ENCODE results near the gene ZNF124. TPM values are rescaled to one million over a fixed set of nuclear protein-coding genes. Genes with fewer than 3 reads are reported as not detected.
A peak's percentile ranks its signal among the peaks of the same experiment; 100 is the strongest.

ZNF124 gene
- total RNA-seq, 1 experiment from 2014 or later = 33.8 TPM

DNA sequence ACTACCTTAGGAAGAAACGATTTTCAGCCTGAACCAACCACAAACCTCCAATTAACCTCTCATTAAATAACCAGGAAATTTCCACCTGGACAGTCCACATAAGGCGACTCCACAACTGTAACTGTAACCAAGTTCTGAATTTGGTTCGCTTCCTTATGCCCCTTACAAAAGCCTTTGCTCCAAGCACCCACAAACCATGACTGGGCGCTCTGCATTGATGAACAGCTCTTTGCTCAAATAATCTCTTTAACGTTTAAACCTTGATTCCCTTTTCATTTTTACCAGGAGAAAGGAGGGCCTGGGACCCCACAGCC lies 38.2 kb upstream of the ZNF124 start:
- no peak for DNase-seq (ENCODE audit: low spot score)
- Mint-ChIP-seq H3K4me3 (peak overlapping the region; percentile 87), H3K4me1 (peaks cover 31% of the 10 kb centered on the region), H3K36me3 (peaks cover 6% of the 10 kb centered on the region; the same call in 1 of the 2 replicates), H3K27ac (no peak overlapping the region; the same call in 1 of the 2 replicates), H3K9me3 (no peaks in the 10 kb centered on the region), H3K27me3 (ENCODE audit: low read depth) (no peaks in the 10 kb centered on the region)
- no peak for ATAC-seq
- 0 out of 2 replicates have a peak, but pooled peaks have one; percentile 28 for TF ChIP-seq ESRRA (CRISPR knock-in tag; IDR thresholded peaks at IDR 0.05; ENCODE audit: borderline replicate concordance)
- TF ChIP-seq, protein P1, sequence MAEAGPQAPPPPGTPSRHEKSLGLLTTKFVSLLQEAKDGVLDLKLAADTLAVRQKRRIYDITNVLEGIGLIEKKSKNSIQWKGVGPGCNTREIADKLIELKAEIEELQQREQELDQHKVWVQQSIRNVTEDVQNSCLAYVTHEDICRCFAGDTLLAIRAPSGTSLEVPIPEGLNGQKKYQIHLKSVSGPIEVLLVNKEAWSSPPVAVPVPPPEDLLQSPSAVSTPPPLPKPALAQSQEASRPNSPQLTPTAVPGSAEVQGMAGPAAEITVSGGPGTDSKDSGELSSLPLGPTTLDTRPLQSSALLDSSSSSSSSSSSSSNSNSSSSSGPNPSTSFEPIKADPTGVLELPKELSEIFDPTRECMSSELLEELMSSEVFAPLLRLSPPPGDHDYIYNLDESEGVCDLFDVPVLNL (CRISPR knock-in tag; IDR thresholded peaks at IDR 0.05; ENCODE audit: borderline replicate concordance, low read depth) = no peak
- ChIA-PET POLR2A (interaction anchor here (0.5 to 1.1 kb wide), 4 partner anchors 36 to 132 kb away, joined by 3 to 4 read pairs (median 3); partner anchors contain the start of gene ZNF670), CTCF (interaction anchor here (1.9 kb wide), 1 partner anchor 63 kb away, joined by 7 read pairs; no protein-coding TSS in a partner anchor)

DNA sequence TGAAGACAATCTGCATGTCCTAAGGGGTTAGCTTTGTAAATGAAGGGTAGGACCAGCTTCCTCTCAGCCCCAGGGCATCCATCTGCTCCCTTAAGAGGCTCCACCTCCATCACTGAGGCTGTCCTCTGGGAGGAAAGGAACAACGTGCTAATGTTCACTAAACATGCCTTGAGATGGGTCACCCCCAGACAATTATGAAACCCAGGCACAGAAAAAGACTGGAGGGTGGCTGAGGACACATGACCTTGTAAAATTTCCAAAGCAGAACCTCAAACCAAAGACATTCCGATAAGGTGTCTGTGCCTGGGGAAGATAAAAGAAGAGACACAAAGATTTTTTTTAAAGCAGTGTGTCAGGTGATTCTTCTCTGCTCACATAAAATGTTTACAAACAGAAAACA lies 37.6 kb upstream of the ZNF124 start:
- Mint-ChIP-seq H3K36me3 (peaks cover 6% of the 10 kb centered on the region; the same call in 1 of the 2 replicates), H3K27me3 (ENCODE audit: low read depth) (no peaks in the 10 kb centered on the region), H3K9me3 (no peaks in the 10 kb centered on the region), H3K4me3 (peak overlapping the region; percentile 87), H3K27ac (no peak overlapping the region), H3K4me1 (peaks cover 33% of the 10 kb centered on the region)
- DNase-seq (ENCODE audit: low spot score) (no peak), ATAC-seq (0 out of 2 replicates have a peak, but pooled peaks have one; percentile 3)
- POLR2A ChIA-PET = no interaction called here
- CTCF ChIA-PET = no interaction called here
- TF ChIP-seq CBFB (CRISPR knock-in tag; IDR thresholded peaks at IDR 0.05; ENCODE audit: low read depth) = no peak
- no peak for TF ChIP-seq IRF2 (CRISPR knock-in tag; IDR thresholded peaks at IDR 0.05; ENCODE audit: borderline replicate concordance, low read depth)
- no peak for TF ChIP-seq NR1H2 (CRISPR knock-in tag; IDR thresholded peaks at IDR 0.05)
- TF ChIP-seq, protein P2, sequence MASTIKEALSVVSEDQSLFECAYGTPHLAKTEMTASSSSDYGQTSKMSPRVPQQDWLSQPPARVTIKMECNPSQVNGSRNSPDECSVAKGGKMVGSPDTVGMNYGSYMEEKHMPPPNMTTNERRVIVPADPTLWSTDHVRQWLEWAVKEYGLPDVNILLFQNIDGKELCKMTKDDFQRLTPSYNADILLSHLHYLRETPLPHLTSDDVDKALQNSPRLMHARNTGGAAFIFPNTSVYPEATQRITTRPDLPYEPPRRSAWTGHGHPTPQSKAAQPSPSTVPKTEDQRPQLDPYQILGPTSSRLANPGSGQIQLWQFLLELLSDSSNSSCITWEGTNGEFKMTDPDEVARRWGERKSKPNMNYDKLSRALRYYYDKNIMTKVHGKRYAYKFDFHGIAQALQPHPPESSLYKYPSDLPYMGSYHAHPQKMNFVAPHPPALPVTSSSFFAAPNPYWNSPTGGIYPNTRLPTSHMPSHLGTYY (CRISPR knock-in tag; IDR thresholded peaks at IDR 0.05) = no peak
- TF ChIP-seq, protein P3, sequence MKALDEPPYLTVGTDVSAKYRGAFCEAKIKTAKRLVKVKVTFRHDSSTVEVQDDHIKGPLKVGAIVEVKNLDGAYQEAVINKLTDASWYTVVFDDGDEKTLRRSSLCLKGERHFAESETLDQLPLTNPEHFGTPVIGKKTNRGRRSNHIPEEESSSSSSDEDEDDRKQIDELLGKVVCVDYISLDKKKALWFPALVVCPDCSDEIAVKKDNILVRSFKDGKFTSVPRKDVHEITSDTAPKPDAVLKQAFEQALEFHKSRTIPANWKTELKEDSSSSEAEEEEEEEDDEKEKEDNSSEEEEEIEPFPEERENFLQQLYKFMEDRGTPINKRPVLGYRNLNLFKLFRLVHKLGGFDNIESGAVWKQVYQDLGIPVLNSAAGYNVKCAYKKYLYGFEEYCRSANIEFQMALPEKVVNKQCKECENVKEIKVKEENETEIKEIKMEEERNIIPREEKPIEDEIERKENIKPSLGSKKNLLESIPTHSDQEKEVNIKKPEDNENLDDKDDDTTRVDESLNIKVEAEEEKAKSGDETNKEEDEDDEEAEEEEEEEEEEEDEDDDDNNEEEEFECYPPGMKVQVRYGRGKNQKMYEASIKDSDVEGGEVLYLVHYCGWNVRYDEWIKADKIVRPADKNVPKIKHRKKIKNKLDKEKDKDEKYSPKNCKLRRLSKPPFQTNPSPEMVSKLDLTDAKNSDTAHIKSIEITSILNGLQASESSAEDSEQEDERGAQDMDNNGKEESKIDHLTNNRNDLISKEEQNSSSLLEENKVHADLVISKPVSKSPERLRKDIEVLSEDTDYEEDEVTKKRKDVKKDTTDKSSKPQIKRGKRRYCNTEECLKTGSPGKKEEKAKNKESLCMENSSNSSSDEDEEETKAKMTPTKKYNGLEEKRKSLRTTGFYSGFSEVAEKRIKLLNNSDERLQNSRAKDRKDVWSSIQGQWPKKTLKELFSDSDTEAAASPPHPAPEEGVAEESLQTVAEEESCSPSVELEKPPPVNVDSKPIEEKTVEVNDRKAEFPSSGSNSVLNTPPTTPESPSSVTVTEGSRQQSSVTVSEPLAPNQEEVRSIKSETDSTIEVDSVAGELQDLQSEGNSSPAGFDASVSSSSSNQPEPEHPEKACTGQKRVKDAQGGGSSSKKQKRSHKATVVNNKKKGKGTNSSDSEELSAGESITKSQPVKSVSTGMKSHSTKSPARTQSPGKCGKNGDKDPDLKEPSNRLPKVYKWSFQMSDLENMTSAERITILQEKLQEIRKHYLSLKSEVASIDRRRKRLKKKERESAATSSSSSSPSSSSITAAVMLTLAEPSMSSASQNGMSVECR (CRISPR knock-in tag; IDR thresholded peaks at IDR 0.05; ENCODE audit: borderline replicate concordance) = no peak
- TF ChIP-seq, protein P4, sequence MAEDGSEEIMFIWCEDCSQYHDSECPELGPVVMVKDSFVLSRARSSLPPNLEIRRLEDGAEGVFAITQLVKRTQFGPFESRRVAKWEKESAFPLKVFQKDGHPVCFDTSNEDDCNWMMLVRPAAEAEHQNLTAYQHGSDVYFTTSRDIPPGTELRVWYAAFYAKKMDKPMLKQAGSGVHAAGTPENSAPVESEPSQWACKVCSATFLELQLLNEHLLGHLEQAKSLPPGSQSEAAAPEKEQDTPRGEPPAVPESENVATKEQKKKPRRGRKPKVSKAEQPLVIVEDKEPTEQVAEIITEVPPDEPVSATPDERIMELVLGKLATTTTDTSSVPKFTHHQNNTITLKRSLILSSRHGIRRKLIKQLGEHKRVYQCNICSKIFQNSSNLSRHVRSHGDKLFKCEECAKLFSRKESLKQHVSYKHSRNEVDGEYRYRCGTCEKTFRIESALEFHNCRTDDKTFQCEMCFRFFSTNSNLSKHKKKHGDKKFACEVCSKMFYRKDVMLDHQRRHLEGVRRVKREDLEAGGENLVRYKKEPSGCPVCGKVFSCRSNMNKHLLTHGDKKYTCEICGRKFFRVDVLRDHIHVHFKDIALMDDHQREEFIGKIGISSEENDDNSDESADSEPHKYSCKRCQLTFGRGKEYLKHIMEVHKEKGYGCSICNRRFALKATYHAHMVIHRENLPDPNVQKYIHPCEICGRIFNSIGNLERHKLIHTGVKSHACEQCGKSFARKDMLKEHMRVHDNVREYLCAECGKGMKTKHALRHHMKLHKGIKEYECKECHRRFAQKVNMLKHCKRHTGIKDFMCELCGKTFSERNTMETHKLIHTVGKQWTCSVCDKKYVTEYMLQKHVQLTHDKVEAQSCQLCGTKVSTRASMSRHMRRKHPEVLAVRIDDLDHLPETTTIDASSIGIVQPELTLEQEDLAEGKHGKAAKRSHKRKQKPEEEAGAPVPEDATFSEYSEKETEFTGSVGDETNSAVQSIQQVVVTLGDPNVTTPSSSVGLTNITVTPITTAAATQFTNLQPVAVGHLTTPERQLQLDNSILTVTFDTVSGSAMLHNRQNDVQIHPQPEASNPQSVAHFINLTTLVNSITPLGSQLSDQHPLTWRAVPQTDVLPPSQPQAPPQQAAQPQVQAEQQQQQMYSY (CRISPR knock-in tag; IDR thresholded peaks at IDR 0.05) = no peak
- no peak for TF ChIP-seq NFYB (CRISPR knock-in tag; conservative IDR thresholded peaks at IDR 0.05; ENCODE audit: low read depth)
- TF ChIP-seq, protein P1 (CRISPR knock-in tag; IDR thresholded peaks at IDR 0.05; ENCODE audit: borderline replicate concordance, low read depth) = no peak
- no peak for TF ChIP-seq NFE2L1 (CRISPR knock-in tag; IDR thresholded peaks at IDR 0.05)
- TF ChIP-seq, protein P5, sequence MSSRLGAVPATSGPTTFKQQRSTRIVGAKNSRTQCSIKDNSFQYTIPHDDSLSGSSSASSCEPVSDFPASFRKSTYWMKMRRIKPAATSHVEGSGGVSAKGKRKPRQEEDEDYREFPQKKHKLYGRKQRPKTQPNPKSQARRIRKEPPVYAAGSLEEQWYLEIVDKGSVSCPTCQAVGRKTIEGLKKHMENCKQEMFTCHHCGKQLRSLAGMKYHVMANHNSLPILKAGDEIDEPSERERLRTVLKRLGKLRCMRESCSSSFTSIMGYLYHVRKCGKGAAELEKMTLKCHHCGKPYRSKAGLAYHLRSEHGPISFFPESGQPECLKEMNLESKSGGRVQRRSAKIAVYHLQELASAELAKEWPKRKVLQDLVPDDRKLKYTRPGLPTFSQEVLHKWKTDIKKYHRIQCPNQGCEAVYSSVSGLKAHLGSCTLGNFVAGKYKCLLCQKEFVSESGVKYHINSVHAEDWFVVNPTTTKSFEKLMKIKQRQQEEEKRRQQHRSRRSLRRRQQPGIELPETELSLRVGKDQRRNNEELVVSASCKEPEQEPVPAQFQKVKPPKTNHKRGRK (CRISPR knock-in tag; IDR thresholded peaks at IDR 0.05; ENCODE audit: borderline replicate concordance) = no peak
- no peak for TF ChIP-seq NR3C1 (CRISPR knock-in tag; conservative IDR thresholded peaks at IDR 0.05; ENCODE audit: low read depth)
- no peak for TF ChIP-seq ELF4 (CRISPR knock-in tag; IDR thresholded peaks at IDR 0.05; ENCODE audit: low read depth)
- TF ChIP-seq ZNF671 (CRISPR knock-in tag; IDR thresholded peaks at IDR 0.05) = no peak
- TF ChIP-seq, protein P6, sequence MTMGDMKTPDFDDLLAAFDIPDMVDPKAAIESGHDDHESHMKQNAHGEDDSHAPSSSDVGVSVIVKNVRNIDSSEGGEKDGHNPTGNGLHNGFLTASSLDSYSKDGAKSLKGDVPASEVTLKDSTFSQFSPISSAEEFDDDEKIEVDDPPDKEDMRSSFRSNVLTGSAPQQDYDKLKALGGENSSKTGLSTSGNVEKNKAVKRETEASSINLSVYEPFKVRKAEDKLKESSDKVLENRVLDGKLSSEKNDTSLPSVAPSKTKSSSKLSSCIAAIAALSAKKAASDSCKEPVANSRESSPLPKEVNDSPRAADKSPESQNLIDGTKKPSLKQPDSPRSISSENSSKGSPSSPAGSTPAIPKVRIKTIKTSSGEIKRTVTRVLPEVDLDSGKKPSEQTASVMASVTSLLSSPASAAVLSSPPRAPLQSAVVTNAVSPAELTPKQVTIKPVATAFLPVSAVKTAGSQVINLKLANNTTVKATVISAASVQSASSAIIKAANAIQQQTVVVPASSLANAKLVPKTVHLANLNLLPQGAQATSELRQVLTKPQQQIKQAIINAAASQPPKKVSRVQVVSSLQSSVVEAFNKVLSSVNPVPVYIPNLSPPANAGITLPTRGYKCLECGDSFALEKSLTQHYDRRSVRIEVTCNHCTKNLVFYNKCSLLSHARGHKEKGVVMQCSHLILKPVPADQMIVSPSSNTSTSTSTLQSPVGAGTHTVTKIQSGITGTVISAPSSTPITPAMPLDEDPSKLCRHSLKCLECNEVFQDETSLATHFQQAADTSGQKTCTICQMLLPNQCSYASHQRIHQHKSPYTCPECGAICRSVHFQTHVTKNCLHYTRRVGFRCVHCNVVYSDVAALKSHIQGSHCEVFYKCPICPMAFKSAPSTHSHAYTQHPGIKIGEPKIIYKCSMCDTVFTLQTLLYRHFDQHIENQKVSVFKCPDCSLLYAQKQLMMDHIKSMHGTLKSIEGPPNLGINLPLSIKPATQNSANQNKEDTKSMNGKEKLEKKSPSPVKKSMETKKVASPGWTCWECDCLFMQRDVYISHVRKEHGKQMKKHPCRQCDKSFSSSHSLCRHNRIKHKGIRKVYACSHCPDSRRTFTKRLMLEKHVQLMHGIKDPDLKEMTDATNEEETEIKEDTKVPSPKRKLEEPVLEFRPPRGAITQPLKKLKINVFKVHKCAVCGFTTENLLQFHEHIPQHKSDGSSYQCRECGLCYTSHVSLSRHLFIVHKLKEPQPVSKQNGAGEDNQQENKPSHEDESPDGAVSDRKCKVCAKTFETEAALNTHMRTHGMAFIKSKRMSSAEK (CRISPR knock-in tag; IDR thresholded peaks at IDR 0.05; ENCODE audit: borderline replicate concordance) = no peak

Data from WTC11 (cell line).